SJCRH30 (cell line): ENCODE data around the gene NLRC5. TPM values are rescaled to one million over a fixed set of nuclear protein-coding genes. Genes with fewer than 3 reads are reported as not detected.

Source experiments
- DNase-seq, 2 experiments: peaks; one replicate each; pipeline ENCODE4 v3.0.0-alpha.2; 2015 to 2020
- H3K27ac ChIP-seq: fragments of 250-450 bp; sonication (Bioruptor Pico); 2 replicates; pipeline ENCODE4 v1.5.1; 2020; ENCODE audit warnings: mild to moderate bottlenecking, moderate library complexity
- H3K27me3 ChIP-seq: fragments of 250-450 bp; sonication (Bioruptor Pico); 2 replicates; pipeline ENCODE4 v1.5.1; 2020; ENCODE audit warnings: mild to moderate bottlenecking, moderate library complexity
- H3K36me3 ChIP-seq: fragments of 250-450 bp; sonication (Bioruptor Pico); 2 replicates; pipeline ENCODE4 v1.5.1; 2020; ENCODE audit warnings: mild to moderate bottlenecking, moderate library complexity
- H3K4me1 ChIP-seq: fragments of 250-450 bp; sonication (Bioruptor Pico); 2 replicates; pipeline ENCODE4 v1.5.1; 2020; ENCODE audit warnings: mild to moderate bottlenecking, moderate library complexity
- H3K4me3 ChIP-seq: fragments of 250-450 bp; sonication (Bioruptor Pico); 2 replicates; pipeline ENCODE4 v1.5.1; 2020; ENCODE audit warnings: mild to moderate bottlenecking, moderate library complexity
- H3K9me3 ChIP-seq: fragments of 250-450 bp; sonication (Bioruptor Pico); replicated peaks from 2 replicates; pipeline ENCODE4 v1.5.1; 2020; ENCODE audit warnings: mild to moderate bottlenecking, moderate library complexity
- total RNA-seq: library from RNA; depleted of rRNA; stranded (reverse); fragments of >200 nt; shearing (Covaris generic); gene quantifications from 2 replicates; pipeline ENCODE4 v1.2.3, GENCODE V29; 2014

The NLRC5 gene
- total RNA-seq, 1 experiment from 2014 or later = 2.9 TPM

DNA sequence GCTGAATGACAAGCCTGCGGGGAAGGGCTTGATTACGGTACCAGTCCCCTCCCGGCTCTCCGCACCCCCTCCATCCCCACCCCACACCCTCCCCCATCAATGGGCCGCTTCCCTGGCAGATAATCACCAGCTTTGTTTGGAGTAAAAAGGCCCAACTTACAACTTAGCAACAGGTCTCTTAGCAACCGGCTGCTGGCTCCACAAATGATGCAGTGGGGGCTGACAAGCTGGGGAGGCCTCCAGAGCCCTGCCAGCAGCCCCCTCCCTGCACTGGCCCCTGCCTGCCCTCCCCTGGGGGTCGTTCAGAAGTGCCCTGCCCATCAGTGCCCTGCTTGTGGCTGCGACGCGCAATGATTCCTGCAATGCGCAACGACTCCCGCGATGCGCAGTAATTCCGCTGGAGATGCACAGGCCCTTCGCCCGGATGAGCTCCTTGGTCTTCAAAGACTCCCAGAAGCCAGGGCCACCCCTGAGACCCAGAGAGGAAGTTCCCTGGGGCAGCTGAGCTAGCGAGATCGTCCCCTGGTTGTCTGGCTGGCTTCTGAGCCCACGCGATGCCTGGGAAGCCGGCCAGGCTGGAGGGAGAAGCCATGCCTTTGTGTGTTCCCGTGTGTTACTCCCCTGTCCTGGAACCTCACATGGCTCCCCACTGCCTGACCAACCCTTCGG lies 126.3 kb downstream of the NLRC5 start:
- Histone ChIP-seq H3K4me3 (no peak overlapping the region), H3K9me3 (no peaks in the 10 kb centered on the region), H3K4me1 (no peaks in the 10 kb centered on the region), H3K36me3 (no peaks in the 10 kb centered on the region), H3K27ac (no peak overlapping the region), H3K27me3 (no peaks in the 10 kb centered on the region)
- DNase-seq = no peak

DNA sequence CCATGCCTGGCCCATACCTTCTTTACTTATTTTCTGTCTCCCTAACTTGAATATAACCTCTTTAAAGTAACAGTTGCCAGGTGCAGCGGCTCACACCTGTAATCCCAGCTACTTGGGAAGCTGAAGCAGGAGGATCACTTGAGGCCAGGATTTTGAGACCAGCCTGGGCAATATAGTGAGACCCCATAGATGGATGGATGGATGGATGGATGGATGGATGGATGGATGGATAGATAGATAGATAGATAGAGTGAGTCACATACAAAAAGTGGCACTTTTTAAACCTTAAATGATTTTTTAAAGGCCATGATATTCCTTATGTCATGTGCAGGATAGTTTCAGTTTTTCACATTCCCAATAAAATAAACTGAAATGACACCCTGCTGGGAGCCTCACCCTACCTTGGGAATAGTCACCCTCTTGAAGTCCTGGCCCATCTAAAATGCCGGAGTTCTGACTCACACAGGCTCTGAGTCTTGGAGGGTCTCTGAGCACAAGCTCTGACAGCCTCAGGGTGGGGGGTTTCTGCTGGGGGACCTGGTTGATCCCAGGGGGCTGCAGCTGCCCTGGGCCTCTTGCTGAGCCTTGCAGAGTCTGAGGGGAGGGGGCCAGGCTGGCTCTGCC lies 129.2 kb downstream of the NLRC5 start:
- no peaks in the 10 kb centered on the region for H3K27me3 ChIP-seq
- H3K27ac ChIP-seq = no peak overlapping the region
- no peak for DNase-seq
- no peaks in the 10 kb centered on the region for H3K36me3 ChIP-seq
- H3K9me3 ChIP-seq = no peaks in the 10 kb centered on the region
- H3K4me3 ChIP-seq = no peak overlapping the region
- H3K4me1 ChIP-seq = no peaks in the 10 kb centered on the region

DNA sequence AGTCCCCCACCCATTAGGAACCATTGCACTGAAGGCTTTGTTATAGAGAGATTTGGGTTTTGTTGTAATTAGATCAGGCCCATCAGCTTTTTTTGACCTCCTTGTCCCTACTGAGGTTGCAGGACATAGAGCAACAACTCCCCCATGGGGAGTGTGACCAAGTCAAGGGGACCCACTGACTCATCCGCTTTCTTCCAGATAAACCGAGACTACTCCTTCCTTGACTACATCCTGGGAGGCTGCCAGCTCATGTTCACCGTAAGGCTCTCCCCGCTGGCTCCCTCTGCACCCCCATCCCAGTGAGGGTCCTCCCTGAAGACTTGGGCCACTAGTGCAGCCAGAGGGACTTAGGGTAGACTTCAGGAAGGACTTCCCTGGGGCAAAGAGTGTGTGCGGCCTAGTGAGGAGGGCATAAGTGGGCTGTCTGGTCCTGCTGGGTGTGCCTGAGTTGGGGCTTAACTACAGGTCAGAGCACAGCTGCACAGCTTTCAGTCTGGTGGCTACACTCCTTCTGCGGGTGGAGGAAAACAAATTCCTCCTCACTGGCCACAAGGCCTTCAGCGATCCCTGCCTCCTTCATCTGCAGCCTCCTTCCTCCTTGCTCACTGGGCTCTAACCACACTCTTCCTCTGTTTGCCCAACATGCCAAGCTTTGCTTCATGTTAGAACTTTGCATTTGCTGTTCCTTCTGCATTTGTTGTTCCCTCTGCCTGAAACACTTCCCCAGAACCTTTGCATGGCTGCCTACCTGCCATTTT lies 134.0 kb downstream of the NLRC5 start:
- H3K27ac ChIP-seq = no peak overlapping the region
- no peaks in the 10 kb centered on the region for H3K36me3 ChIP-seq
- H3K4me1 ChIP-seq = no peaks in the 10 kb centered on the region
- no peaks in the 10 kb centered on the region for H3K27me3 ChIP-seq
- H3K4me3 ChIP-seq = no peak overlapping the region
- no peak for DNase-seq
- H3K9me3 ChIP-seq = no peaks in the 10 kb centered on the region

DNA sequence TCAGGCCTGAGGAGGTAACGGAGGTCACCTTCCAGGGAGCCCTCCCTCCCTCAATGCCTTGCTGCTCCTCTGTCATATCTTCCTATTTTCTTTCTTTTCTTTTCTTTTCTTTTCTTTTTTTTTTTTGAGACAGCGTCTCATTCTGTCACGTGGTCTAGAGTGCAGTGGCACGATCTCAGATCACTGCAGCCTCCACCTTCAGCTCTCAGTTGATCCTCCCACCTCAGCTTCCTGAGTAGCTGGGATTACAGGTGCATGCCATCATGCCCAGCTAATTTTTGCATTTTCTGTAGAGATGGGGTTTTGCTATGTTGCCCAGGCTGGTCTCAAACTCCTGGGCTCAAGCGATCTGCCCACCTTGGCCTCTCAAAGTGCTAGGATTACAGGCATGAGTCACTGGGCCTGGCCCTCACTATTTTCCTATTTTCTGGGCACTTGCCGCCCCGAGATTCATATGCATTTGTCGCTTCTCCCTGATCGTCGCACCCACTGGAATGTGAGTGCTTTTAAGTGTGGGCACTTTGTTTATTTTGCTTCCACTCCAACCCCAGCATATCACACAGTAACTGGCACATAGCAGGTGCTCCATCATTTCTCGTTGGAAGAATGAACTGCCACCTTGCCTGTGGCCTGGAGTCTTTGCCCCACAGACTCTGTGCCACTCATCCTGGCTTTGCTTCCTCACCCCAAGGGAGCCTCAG lies 134.8 kb downstream of the NLRC5 start:
- H3K27ac ChIP-seq = no peak overlapping the region
- H3K4me1 ChIP-seq = no peaks in the 10 kb centered on the region
- no peak overlapping the region for H3K4me3 ChIP-seq
- no peaks in the 10 kb centered on the region for H3K36me3 ChIP-seq
- no peak for DNase-seq
- no peaks in the 10 kb centered on the region for H3K27me3 ChIP-seq
- H3K9me3 ChIP-seq = no peaks in the 10 kb centered on the region

DNA sequence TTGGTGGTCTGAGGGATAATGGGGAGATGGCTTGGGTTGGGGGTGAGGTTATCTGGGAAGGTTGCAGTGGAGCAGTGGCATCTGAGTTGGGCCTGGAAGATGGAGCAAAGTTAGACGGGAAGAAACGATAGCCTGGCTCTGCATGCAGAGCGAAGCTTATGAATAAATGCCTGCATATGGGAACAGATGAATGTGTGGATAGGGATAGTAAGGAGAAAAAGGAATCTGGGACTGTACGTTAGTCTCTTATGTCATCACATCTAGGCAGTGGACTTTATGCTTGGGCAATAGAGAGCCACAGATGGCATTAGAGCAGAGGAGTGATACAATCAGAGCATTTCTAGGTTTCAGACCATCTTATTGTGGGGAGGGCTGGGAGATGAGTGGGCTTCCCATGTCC lies 136.0 kb downstream of the NLRC5 start:
- no peak overlapping the region for H3K27ac ChIP-seq
- H3K4me3 ChIP-seq = no peak overlapping the region
- no peaks in the 10 kb centered on the region for H3K4me1 ChIP-seq
- H3K27me3 ChIP-seq = no peaks in the 10 kb centered on the region
- H3K36me3 ChIP-seq = no peaks in the 10 kb centered on the region
- no peaks in the 10 kb centered on the region for H3K9me3 ChIP-seq
- DNase-seq = no peak

DNA sequence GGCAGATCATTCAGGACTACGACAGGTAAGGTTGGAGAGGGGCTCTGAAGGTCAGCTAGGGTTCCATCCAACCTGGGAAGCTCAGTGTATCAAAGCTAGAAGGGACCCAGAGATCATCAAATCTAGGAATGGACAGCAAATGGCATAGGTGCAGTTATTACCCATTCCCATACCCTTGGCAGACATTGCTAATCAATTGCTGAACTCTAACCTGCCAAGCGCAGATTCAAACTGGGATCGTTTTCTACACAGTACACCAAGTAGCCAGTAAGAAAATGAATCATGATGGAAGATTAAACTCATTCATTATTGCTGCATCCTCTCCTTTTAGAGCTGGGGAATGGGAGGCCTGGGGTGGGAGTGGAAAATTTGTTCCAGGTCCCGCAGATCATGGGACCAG lies 136.6 kb downstream of the NLRC5 start:
- H3K27ac ChIP-seq = no peak overlapping the region
- H3K9me3 ChIP-seq = no peaks in the 10 kb centered on the region
- no peak for DNase-seq
- no peaks in the 10 kb centered on the region for H3K4me1 ChIP-seq
- H3K27me3 ChIP-seq = no peaks in the 10 kb centered on the region
- H3K4me3 ChIP-seq = no peak overlapping the region
- H3K36me3 ChIP-seq = no peaks in the 10 kb centered on the region

DNA sequence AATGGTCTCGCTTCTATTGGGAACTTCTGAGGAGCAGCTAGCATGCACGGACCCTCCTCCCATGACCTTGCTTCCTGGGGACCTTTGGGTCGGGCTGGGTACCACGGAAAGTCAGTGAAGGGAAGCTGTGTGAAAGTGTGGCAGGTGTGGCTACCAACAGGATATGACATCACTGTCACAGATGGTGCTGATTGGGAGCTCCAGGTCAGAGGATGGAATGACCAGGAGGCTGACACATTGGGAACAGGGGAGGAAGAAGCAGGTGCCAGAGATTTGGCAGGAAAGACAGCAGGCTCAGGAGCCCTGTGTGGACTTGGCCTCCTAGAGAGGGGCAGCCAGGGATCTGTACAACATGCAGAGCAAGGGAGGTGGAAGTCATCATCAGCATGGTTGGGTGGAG lies 137.1 kb downstream of the NLRC5 start:
- Histone ChIP-seq H3K27ac (no peak overlapping the region), H3K36me3 (no peaks in the 10 kb centered on the region), H3K27me3 (no peaks in the 10 kb centered on the region), H3K9me3 (no peaks in the 10 kb centered on the region), H3K4me3 (no peak overlapping the region), H3K4me1 (no peaks in the 10 kb centered on the region)
- DNase-seq = no peak

DNA sequence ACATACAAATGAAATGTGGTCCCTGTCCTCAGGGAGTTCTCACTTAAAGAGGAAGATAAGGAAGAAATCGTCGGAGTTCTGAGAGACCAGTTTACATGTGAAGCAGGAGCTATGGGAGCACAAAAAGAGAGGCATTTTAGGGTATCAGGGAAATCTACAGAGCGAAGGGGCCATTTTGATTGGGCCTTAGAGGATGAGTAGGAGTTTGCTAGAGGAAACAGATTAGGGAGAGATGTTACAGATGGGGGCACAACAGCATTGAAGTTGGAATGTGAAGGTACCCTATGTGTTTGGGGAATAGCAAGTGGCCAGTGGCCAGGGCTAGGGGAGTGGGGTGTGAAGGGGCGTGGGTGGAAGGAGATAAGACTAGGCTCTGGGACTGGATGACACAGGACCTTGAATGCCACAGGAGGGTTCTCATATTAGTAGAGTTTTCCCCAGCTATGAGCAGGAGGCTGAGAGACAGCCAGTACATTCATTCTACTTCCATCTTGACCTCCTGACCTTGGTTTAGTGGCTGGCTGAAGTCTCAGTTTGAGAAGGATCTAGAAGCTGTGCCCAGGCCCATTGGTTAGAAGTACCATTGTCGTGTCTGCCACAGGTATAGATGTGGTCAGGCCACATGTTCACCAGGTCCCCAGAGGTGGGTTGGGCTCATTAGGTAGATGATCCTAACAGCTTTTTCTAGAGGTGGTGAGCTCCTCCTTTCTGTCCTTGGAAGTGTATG lies 137.8 kb downstream of the NLRC5 start:
- no peak overlapping the region for H3K4me3 ChIP-seq
- H3K27ac ChIP-seq = no peak overlapping the region
- no peak for DNase-seq
- no peaks in the 10 kb centered on the region for H3K9me3 ChIP-seq
- no peaks in the 10 kb centered on the region for H3K27me3 ChIP-seq
- H3K4me1 ChIP-seq = no peaks in the 10 kb centered on the region
- no peaks in the 10 kb centered on the region for H3K36me3 ChIP-seq

DNA sequence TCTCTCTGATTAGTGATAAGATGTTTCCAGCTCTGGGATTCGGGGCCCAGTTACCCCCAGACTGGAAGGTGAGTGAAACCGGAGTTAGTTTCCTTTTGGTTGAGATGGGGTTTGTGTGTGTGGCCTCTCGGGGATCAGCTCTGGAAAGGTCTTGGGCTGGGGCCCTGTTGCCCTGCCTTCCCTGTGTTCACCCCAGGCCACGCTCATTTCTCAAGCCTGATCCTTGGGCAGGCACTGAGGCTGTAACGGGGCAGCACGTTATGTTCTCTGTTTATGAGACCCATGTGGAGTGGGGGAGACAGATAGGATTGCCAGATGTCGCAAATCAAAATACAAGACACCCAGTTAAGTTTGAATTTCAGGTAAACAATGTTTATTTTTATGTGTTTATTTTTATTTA lies 138.5 kb downstream of the NLRC5 start:
- no peaks in the 10 kb centered on the region for H3K27me3 ChIP-seq
- no peak overlapping the region for H3K27ac ChIP-seq
- H3K9me3 ChIP-seq = no peaks in the 10 kb centered on the region
- DNase-seq = no peak
- H3K4me1 ChIP-seq = no peaks in the 10 kb centered on the region
- H3K36me3 ChIP-seq = no peaks in the 10 kb centered on the region
- no peak overlapping the region for H3K4me3 ChIP-seq

DNA sequence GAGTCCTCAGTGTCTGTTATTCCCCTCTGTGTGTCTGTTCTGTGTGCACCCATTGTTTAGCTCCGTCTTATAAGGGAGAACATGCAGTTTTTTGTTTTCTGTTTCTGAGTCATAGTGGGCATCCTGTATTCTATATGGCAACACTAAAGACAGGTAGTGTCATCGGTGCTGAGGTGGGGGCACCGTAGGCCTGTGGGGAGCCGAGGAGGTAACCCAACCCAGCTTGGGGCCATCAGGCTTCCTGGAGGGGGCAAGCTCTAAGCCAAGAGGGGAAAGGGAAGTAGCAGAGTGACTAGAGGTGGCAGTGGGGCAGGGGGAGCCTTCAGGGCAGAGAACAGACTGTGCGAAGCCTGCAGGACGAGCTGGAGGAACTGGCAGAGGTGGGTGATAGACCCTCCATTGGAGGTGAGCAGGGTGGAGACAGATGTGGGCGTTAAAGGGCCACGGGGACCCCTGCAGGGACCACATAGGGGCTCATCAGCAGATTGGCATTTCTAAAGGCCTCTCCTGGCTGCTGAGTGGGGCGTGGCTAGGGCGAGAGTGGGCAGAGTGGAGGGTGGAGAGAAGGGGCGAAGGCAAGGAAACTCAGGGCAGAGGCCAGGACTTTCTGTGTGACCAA lies 139.5 kb downstream of the NLRC5 start:
- Histone ChIP-seq H3K9me3 (no peaks in the 10 kb centered on the region), H3K27me3 (no peaks in the 10 kb centered on the region), H3K36me3 (no peaks in the 10 kb centered on the region), H3K27ac (no peak overlapping the region), H3K4me3 (no peak overlapping the region), H3K4me1 (no peaks in the 10 kb centered on the region)
- DNase-seq = no peak

DNA sequence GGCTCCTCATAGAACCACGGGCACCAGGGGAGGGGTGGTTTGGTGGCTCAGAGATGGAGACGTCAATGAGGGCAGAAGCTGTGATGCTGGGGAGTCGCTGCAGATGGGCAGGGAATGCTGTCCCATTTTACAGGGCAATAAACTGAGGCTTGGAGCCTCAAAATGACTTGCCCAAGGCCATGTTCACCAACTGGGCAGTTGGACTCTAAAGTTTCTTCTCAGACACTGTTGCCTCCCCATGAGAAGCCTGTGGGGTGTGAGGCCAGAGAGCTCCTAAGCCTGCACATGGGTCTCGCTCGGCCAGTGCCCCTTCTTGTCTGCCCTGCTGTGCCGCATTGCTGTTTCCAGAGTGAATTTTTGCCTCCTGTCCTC lies 141.6 kb downstream of the NLRC5 start:
- DNase-seq = no peak
- Histone ChIP-seq H3K27me3 (no peaks in the 10 kb centered on the region), H3K9me3 (no peaks in the 10 kb centered on the region), H3K27ac (no peak overlapping the region), H3K4me3 (no peak overlapping the region), H3K36me3 (no peaks in the 10 kb centered on the region), H3K4me1 (no peaks in the 10 kb centered on the region)

DNA sequence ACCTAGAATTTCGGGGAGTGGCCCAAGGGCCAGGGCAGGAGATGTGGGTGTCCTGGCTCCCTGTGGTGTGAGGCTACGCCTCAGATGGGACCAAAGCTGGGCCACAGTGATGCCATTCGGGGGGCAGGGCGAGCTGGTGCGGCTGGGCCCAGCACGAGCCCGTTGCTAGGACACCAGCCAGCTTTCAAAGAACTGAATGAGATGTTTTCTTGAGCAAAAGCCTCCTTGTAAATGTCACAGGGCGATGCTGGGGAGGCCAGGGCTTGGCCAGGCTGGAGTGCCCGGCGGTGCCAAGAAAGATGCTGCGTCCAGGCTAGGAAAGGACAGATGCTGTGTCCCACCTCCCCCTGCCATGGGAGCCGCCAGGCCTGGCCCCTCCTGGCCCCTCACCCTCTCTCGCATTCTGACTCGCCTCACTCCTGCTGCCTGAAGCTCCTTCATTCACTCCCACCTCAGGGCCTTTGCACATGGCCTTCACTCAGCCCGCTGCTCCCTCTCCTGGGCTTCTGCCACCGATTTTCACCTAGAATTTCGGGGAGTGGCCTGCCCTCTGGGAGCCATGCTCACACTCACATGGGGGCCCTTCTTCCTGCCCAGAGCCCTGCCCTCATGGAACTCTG lies 142.1 kb downstream of the NLRC5 start:
- Histone ChIP-seq H3K4me3 (no peak overlapping the region), H3K27ac (no peak overlapping the region)
- DNase-seq = no peak

DNA sequence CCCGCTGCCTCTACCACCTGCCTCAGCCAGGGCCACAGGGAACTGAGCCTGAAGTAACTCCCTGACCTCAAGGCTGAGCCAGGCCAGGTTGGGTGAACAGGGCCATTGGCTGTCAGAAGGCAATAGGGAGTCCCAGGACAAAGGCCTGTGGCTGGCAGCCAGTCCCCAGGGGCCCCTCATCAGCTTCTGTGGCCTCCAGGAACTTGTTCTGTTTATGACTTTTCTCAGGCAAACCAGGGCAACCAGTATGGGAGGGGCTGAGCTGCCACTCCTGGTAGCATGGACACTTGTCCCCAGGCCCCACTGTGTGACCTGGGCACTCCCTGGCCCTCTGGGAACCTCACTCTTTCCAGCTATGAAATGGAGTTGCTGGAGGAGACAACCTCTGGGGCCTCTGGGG lies 143.1 kb downstream of the NLRC5 start:
- Histone ChIP-seq H3K4me3 (no peak overlapping the region), H3K27me3 (no peaks in the 10 kb centered on the region), H3K27ac (no peak overlapping the region), H3K4me1 (no peaks in the 10 kb centered on the region), H3K36me3 (no peaks in the 10 kb centered on the region), H3K9me3 (no peaks in the 10 kb centered on the region)
- no peak for DNase-seq

More for the DNA sequence above, 142.1 kb downstream of the NLRC5 start:
- no peaks in the 10 kb centered on the region for H3K4me1 ChIP-seq
- H3K27me3 ChIP-seq = no peaks in the 10 kb centered on the region
- H3K36me3 ChIP-seq = no peaks in the 10 kb centered on the region
- no peaks in the 10 kb centered on the region for H3K9me3 ChIP-seq

DNA sequence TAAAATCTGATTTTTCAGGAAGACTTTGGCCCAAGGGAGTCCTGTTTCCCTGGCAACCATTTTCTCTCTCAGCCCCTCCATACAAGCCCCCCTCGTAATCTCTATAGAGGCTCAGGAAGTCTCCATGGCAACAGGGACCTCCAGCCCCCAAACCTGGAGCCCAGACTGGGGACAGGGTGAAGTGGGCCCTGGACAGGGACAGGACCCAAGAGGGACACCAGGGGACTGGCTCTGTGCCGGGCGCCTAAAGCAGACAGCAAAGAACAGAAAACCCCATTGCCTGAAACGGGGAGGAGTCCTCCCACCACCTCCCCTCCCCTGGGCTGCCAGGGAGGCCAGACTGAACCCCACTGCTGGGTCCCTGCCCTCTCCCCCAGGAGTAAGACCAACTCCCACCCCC lies 143.7 kb downstream of the NLRC5 start:
- no peaks in the 10 kb centered on the region for H3K4me1 ChIP-seq
- no peaks in the 10 kb centered on the region for H3K27me3 ChIP-seq
- no peaks in the 10 kb centered on the region for H3K9me3 ChIP-seq
- DNase-seq = no peak
- no peak overlapping the region for H3K4me3 ChIP-seq
- no peak overlapping the region for H3K27ac ChIP-seq
- no peaks in the 10 kb centered on the region for H3K36me3 ChIP-seq
